ENCODE results near the gene RNF220.

Gene RNF220

GRCh38 chr1:44647896-44648295, 242.8 kb downstream of the RNF220 start (continued):
- TF ChIP-seq PRDM2 (tag by site-specific recombination; IDR thresholded peaks at IDR 0.05; ENCODE audit: borderline replicate concordance): no peak
- TF ChIP-seq ZNF701 (tag by site-specific recombination; IDR thresholded peaks at IDR 0.05): no peak
- no peak for TF ChIP-seq PRDM6 (tag by site-specific recombination; IDR thresholded peaks at IDR 0.05)
- TF ChIP-seq ZNF266 (tag by site-specific recombination; IDR thresholded peaks at IDR 0.05; ENCODE audit: low read depth): no peak
- TF ChIP-seq KLF1 (tag by site-specific recombination; IDR thresholded peaks at IDR 0.05): no peak
- no peak for TF ChIP-seq SALL2 (tag by site-specific recombination; IDR thresholded peaks at IDR 0.05; ENCODE audit: borderline replicate concordance)
- no peak for TF ChIP-seq ZFP3 (tag by site-specific recombination; IDR thresholded peaks at IDR 0.05; ENCODE audit: low read depth)
- no peak for TF ChIP-seq ZNF76 (tag by site-specific recombination; IDR thresholded peaks at IDR 0.05; ENCODE audit: borderline replicate concordance, low read depth)
- no peak for TF ChIP-seq ZNF449 (tag by site-specific recombination; IDR thresholded peaks at IDR 0.05)
- TF ChIP-seq OVOL3 (tag by site-specific recombination; IDR thresholded peaks at IDR 0.05): no peak
- TF ChIP-seq ZNF560 (tag by site-specific recombination; IDR thresholded peaks at IDR 0.05; ENCODE audit: borderline replicate concordance): no peak
- TF ChIP-seq ZNF112 (tag by site-specific recombination; IDR thresholded peaks at IDR 0.05): no peak
- TF ChIP-seq ZNF280D (tag by site-specific recombination; IDR thresholded peaks at IDR 0.05): no peak
- TF ChIP-seq GFI1B (tag by site-specific recombination; IDR thresholded peaks at IDR 0.05): no peak
- no peak for TF ChIP-seq ZNF24 (tag by site-specific recombination; IDR thresholded peaks at IDR 0.05)
